Measurements from ENCODE around the gene FYB1. TPM values are rescaled to one million over a fixed set of nuclear protein-coding genes. Genes with fewer than 3 reads are reported as not detected.

The FYB1 gene
- polyA plus RNA-seq, 6 donors from 2014 or later, result 1.4 to 4.1 (median 2.0) TPM

DNA sequence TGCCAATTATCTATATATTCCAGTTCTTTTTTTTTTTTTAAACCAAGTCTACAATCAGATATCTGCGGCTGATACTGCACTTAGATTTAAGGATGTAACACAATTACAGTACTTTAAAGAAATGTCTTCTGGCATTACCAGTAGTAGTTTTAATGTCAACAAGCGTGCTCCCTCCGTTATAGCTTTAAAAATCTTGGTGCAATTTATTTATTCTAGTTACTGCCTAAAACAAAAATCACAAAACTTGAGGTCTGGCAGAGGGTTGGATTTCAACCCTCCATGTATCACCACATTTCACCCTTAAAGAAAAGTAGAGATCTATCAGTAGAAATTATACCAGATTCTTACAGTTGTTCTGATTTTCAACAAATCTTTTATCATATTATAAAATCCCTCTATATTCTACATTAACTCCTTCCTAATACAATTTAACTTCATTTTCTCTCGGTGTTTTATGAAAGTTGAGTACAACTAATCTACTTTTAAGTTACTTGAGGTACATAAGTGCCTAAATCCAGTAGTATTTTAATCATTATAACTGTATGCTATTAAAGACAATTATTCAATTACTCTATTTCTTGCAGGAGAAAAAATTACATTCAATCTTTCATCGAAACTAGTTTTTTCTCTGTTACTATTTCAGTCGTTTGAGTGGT lies 143.1 kb downstream of the FYB1 start:
- Mint-ChIP-seq H3K9me3 (no peaks in the 10 kb centered on the region), H3K36me3 (no peaks in the 10 kb centered on the region), H3K4me1 (peaks cover 14 to 48% (median 26%) of the 10 kb centered on the region in 3 donors), H3K4me3 (peak overlapping the region in 6 of 8 donors; percentile 24 to 91 (median 70)), H3K27me3 (no peaks in the 10 kb centered on the region), H3K27ac (peak overlapping the region in 4 of 6 donors; percentile 13 to 77 (median 35))
- ATAC-seq (ENCODE audit: low read depth in 2 of 2) (no peak), DNase-seq (no peak)

DNA sequence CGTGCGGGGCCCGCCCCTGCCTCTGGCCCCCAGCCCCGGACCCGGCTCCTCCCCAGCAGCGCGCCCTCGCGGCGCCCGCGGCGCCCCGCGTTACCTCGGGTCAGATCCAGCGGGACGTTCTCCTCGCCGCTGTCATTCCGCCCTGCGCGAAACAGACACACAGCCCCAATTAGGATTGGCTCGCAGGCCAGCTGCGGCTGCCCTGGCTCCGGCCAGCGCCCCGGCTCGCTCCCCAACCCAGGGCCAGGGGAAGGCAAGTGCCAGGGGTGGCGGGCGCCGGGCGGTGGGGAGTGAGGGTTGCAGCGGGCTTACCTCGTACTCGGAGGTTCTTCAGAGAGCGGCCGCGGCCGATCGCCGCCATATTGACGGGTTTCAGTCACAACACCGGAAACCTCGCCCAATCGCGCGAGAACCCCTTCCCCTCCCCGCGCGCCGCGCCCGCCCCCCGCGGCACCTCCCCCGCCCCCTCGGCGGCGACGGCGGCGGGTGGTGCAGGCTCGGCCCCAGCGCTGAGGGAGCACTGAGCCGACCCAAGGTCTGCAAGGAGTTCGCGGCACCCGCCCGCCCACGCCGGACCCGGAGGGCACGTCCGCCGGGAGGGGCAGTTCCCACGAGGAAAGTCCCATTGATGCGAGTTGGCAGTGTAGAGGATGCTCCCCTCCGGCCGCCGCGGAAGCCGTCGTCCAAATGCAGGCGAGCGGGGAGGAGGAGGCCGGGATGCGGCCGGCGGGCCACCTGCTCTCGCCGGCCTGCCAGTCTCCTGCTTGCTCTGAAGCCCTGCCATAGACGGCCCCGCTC lies 145.1 kb downstream of the FYB1 start, which contains the start of gene RICTOR:
Gene RICTOR (minus strand): TSS at position 383 of the 798 bp plus-strand sequence. CDS start 22 bp downstream, at position 361.
- ATAC-seq (ENCODE audit: low read depth in 2 of 2) (peak; percentile 76 to 79), DNase-seq (peak; percentile 90)
- Mint-ChIP-seq H3K27ac (peak within 1 kb of the TSS; percentile 81 to 97 (median 95)), H3K4me1 (peaks cover 18 to 55% (median 30%) of the 10 kb centered on the region in 3 donors), H3K27me3 (no peaks in the 10 kb centered on the region), H3K4me3 (peak within 1 kb of the TSS; percentile 84 to 99 (median 95)), H3K9me3 (no peaks in the 10 kb centered on the region), H3K36me3 (no peaks in the 10 kb centered on the region)

DNA sequence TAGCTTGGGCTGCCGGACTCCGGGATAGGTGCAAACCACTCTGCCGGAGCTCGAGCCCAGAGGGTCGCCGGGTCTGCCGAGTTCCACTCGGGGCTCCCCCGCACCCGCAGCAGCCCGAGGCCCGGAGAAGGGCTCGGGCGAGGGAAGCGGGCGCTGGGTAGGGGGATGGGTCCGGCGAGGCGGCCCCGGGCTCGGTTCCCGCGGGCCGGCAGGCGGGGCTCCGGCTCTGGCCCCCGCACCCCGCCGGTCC lies 145.7 kb downstream of the FYB1 start:
- ATAC-seq (ENCODE audit: low read depth in 2 of 2), result peak in 1 of 2 donors; percentile 24
- H3K36me3 Mint-ChIP-seq, result no peaks in the 10 kb centered on the region
- H3K27ac Mint-ChIP-seq, result peak overlapping the region in 2 of 6 donors; percentile 93 to 97
- no peaks in the 10 kb centered on the region for H3K27me3 Mint-ChIP-seq
- H3K4me1 Mint-ChIP-seq, result peaks cover 22 to 57% (median 30%) of the 10 kb centered on the region in 3 donors
- H3K4me3 Mint-ChIP-seq, result peak overlapping the region; percentile 84 to 98 (median 94)
- DNase-seq, result no peak
- H3K9me3 Mint-ChIP-seq, result no peaks in the 10 kb centered on the region

DNA sequence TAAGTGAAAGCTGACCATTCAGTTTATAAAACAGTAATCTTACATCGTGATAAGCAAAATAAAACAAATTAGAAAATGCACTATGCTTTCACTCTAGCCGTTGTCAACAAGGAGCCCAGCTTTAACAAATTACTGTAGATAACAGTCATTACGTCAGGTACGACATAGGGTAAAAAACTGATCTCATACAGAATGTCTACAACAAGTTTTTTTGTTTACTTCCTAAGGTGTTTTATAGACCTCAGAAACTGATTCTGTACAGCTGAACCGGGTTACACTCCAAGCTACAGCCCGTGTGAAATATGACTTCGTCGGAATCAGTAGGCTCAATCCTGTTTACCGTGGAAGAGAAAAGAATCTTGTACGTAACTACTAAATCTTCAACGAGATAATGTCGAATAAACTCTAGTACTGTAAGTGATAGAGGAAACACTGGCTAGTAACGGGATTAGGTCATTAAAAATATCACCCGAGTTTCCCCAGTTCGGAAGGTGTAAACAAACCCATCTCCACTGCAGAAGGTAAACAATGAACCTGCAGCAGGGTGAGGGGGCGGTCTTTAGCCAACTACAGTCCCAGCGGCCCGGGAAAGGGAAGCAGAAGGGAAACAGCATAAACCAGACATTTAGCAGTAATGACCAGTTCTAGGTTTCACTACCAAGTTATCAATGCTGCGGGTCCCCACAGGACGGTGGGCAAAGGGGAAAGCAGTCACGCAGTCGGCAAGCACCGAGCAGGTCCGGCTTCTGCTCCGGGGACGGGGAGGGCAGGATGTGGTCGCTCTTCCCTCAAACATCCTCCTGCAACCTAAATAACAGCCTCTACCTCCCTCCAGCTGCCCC lies 146.2 kb downstream of the FYB1 start:
- peak; percentile 12 to 13 for ATAC-seq (ENCODE audit: low read depth in 2 of 2)
- Mint-ChIP-seq H3K4me1 (peaks cover 27 to 57% (median 35%) of the 10 kb centered on the region in 3 donors), H3K27ac (peak overlapping the region; percentile 81 to 97 (median 95)), H3K9me3 (no peaks in the 10 kb centered on the region), H3K4me3 (peak overlapping the region; percentile 84 to 98 (median 94)), H3K36me3 (no peaks in the 10 kb centered on the region), H3K27me3 (no peaks in the 10 kb centered on the region)
- DNase-seq, result peak; percentile 45

DNA sequence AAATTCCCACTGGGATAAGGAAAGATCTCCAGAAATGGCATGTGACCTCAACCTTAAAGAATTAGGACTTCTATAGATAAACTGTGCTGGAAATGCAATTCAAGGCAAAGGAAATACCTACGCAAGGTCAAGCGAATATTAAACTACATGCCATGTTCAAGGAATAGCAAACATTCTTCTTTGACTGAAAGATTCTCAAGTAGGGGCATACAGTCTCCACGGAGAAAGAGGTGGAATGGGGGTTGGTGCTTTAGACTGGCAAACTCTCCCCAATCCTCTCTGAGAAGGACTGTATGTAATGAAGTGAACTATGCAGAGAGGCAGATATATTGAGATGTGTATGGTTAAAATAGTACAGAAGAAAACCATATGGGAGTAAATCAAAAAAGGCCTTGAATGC lies 151.3 kb downstream of the FYB1 start:
- Mint-ChIP-seq H3K4me1 (peaks cover 49 to 63% (median 61%) of the 10 kb centered on the region in 3 donors), H3K36me3 (peaks cover 18 to 24% of the 10 kb centered on the region in 2 donors), H3K9me3 (peaks cover 7 to 19% (median 13%) of the 10 kb centered on the region in 7 donors), H3K4me3 (no peak overlapping the region), H3K27ac (peak overlapping the region in 1 of 6 donors; percentile 23), H3K27me3 (no peaks in the 10 kb centered on the region)
- ATAC-seq (ENCODE audit: low read depth in 2 of 2) (no peak), DNase-seq (no peak)

DNA sequence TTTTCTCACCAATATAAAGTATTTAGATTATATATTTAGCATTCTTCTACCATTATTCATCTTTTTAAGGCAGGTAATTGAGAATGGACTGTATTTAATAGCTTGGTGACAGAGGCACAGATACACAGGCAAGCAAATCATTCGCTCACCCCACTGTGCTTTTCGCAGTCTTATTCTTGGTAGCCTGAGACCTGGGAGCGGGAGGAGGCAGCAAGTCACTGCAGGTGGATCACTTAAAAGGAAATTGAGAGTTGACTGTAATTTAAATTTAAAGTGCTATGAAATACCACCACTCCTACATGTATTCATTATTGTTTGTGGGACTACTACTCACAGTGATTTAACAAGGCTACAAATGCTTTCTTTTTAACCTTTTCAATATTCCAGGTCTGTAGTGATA lies 154.9 kb downstream of the FYB1 start:
- Mint-ChIP-seq H3K9me3 (peaks cover 7 to 19% (median 13%) of the 10 kb centered on the region in 7 donors), H3K27ac (peak overlapping the region in 2 of 6 donors; percentile 33 to 44), H3K4me3 (no peak overlapping the region), H3K36me3 (peaks cover 18 to 24% of the 10 kb centered on the region in 2 donors), H3K4me1 (peaks cover 51 to 81% (median 58%) of the 10 kb centered on the region in 3 donors), H3K27me3 (no peaks in the 10 kb centered on the region)
- no peak for ATAC-seq (ENCODE audit: low read depth in 2 of 2)
- DNase-seq, result no peak

DNA sequence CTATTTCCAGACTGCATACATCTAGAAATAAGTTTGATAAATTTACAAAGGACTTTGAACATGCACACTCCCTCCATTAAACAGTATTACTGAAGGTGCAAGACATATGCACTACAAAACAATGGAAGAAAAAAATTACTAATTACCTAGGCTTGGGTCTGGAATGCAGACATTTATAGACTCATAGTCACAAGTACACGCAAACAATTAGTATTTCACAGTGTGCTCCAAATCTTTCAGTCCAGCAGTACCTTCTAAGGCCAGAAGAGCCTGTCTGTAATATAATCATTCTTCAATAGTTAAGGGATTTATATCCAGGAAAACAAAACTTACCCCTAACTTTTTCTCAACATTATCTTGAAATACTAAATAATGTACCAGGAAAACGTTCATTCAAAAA lies 156.3 kb downstream of the FYB1 start:
- Mint-ChIP-seq H3K9me3 (peaks cover 7 to 19% (median 13%) of the 10 kb centered on the region in 7 donors), H3K4me3 (no peak overlapping the region), H3K27ac (peak overlapping the region in 2 of 6 donors; percentile 7 to 26), H3K27me3 (no peaks in the 10 kb centered on the region), H3K36me3 (peaks cover 18 to 24% of the 10 kb centered on the region in 2 donors), H3K4me1 (peaks cover 54 to 76% (median 67%) of the 10 kb centered on the region in 3 donors)
- no peak for ATAC-seq (ENCODE audit: low read depth in 2 of 2)
- DNase-seq, result no peak

DNA sequence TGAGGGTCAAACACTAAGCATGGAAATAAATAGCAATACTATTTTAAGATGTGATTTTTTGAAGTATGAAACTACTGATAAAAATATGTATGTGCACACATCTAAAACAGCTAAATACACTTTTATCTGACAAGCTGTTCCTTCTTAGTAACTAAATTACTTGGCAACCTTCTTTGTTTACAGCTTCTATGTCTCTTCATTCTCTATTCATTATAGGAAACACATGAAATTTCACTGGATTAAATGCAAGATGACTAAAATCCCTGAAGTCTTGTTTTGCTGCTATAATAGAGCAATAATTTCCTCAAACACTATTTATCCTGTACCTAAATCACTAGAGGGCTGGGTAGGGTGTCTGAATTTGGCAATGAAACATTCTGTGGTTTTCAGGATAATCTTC lies 156.8 kb downstream of the FYB1 start:
- H3K27me3 Mint-ChIP-seq, result no peaks in the 10 kb centered on the region
- H3K27ac Mint-ChIP-seq, result peak overlapping the region in 1 of 6 donors; percentile 50
- peaks cover 53 to 71% (median 67%) of the 10 kb centered on the region in 3 donors for H3K4me1 Mint-ChIP-seq
- H3K36me3 Mint-ChIP-seq, result peaks cover 15 to 21% of the 10 kb centered on the region in 2 donors
- ATAC-seq (ENCODE audit: low read depth in 2 of 2) (no peak), DNase-seq (no peak)
- peaks cover 7 to 18% (median 12%) of the 10 kb centered on the region in 7 donors for H3K9me3 Mint-ChIP-seq
- H3K4me3 Mint-ChIP-seq, result no peak overlapping the region

DNA sequence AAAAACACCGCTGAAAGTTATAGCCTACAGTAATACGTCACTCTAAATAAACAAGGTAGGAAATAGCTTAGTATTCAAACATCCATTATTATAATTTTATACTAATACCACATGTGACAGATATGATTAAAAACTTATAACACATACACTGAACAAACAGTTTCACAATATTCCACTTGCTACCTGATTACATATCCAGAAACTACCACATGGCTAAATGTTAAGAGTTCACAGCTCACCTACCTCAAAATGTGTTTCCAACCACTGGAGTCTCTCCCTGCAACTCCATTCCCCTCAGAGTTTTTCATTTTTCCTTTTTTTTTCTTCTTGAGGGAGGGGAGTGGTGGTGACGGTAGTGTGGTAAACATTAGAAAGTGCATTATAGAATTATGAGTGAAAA lies 157.3 kb downstream of the FYB1 start:
- Mint-ChIP-seq H3K36me3 (peaks cover 11 to 16% of the 10 kb centered on the region in 2 donors), H3K9me3 (peaks cover 7 to 15% (median 8%) of the 10 kb centered on the region in 7 donors), H3K4me3 (no peak overlapping the region), H3K4me1 (peaks cover 49 to 68% (median 67%) of the 10 kb centered on the region in 3 donors), H3K27me3 (no peaks in the 10 kb centered on the region), H3K27ac (peak overlapping the region in 1 of 6 donors; percentile 50)
- ATAC-seq (ENCODE audit: low read depth in 2 of 2), result no peak
- no peak for DNase-seq

DNA sequence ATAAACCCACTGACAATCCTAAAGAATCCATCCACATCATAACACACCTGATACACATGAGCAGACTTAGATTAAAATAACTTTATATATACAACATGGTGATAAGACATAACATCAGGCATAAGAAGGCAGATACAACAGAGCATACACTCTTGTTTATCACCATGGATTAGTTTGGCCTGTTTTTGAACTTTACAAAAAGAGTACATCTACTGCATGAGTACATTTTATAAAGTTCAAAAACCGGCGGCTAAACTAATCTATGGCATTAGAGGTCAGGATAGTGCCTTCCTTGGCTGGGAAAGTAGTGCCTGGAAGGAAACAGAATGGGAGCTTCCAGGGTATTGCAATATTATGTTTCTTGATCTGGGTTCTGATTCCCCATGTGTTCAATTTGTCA lies 160.3 kb downstream of the FYB1 start:
- DNase-seq (no peak), ATAC-seq (ENCODE audit: low read depth in 2 of 2) (no peak)
- Mint-ChIP-seq H3K4me1 (peaks cover 46 to 62% (median 60%) of the 10 kb centered on the region in 3 donors), H3K9me3 (no peaks in the 10 kb centered on the region), H3K27ac (peak overlapping the region in 5 of 6 donors; percentile 5 to 87 (median 47)), H3K36me3 (no peaks in the 10 kb centered on the region), H3K4me3 (peak overlapping the region in 3 of 8 donors; percentile 16 to 24 (median 18)), H3K27me3 (no peaks in the 10 kb centered on the region)

DNA sequence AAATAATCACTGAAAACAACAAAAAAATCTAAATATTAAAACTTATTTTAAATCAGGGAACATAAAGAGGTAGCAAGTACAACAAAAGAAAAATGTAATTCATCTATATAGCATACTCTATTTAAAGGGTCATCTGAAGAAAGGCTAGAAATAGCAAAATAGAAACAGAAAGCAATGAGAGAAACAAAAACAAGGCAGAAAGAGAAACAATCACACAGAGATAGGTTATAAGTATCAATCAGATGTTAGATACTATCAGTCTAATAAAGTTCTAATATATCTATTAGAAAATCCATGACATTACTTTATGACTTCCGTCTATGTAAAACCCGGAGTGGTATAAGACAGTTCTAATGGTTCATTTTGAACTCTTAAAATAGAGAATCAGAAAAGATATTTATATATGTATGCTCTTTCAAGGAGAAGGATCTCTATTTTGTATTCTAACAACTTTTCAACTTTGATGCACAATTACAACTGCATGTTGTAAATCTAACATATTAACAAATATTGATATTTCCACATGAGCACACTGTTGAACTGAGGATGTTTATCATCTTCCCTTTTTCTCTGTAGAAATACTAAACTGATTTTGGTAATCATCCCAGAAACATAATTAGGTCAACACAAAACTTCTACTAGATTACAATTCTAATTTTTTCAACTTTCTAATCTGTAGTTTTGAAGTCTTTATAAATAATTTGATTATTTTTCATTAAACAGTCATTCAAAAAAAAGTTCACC lies 161.0 kb downstream of the FYB1 start:
- DNase-seq (no peak), ATAC-seq (ENCODE audit: low read depth in 2 of 2) (peak; percentile 36 to 42)
- Mint-ChIP-seq H3K36me3 (no peaks in the 10 kb centered on the region), H3K27me3 (no peaks in the 10 kb centered on the region), H3K4me1 (peaks cover 43 to 63% (median 58%) of the 10 kb centered on the region in 3 donors), H3K9me3 (no peaks in the 10 kb centered on the region), H3K4me3 (peak overlapping the region in 6 of 8 donors; percentile 35 to 82 (median 64)), H3K27ac (peak overlapping the region in 3 of 6 donors; percentile 5 to 86 (median 57))

DNA sequence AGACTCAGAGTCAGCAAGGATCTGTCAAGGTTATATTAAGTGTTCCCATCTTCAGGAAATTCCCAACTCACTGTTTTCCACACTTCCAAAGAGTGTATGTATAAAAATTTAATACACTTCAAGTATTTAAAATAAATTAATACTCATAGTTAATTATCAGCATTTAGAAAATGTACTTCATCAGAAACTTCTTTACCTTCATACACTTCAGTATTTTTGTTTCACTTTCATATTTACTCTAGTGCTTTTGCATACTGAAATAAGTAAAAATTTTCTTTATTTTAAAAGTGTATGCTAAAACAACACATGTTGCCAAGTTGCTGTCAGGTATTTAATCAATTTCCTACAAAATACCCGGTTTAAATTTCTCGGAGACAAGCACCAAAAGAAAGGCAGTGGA lies 161.6 kb downstream of the FYB1 start:
- no peaks in the 10 kb centered on the region for H3K27me3 Mint-ChIP-seq
- H3K4me1 Mint-ChIP-seq, result peaks cover 39 to 59% (median 53%) of the 10 kb centered on the region in 3 donors
- DNase-seq, result no peak
- ATAC-seq (ENCODE audit: low read depth in 2 of 2), result no peak
- H3K36me3 Mint-ChIP-seq, result no peaks in the 10 kb centered on the region
- peak overlapping the region in 7 of 8 donors; percentile 35 to 82 (median 63) for H3K4me3 Mint-ChIP-seq
- peak overlapping the region in 2 of 6 donors; percentile 5 to 30 for H3K27ac Mint-ChIP-seq
- H3K9me3 Mint-ChIP-seq, result no peaks in the 10 kb centered on the region
